CD4-positive, alpha-beta T cell treated with Interferon alpha-2 for 1 hour (primary cell): Measurements from ENCODE around the gene BRD3OS.

Experiments used
- DNase-seq, 2 donors: peaks; one replicate each; pipeline ENCODE4 v3.0.0-alpha.2; 2020 to 2022

The BRD3OS gene

GRCh38 chr9:134053941-134054761 is 28.9 kb downstream of the BRD3OS start:
- DNase-seq, result no peak

- no peak for DNase-seq
Measured at GRCh38 chr9:134054891-134055811, 29.9 kb downstream of the BRD3OS start.

GRCh38 chr9:134055981-134056461 is 30.7 kb downstream of the BRD3OS start:
- no peak for DNase-seq

GRCh38 chr9:134056483-134057306 is 31.4 kb downstream of the BRD3OS start:
- DNase-seq, result no peak

GRCh38 chr9:134057307-134057657 is 32.0 kb downstream of the BRD3OS start:
- no peak for DNase-seq

- no peak for DNase-seq
Measured at GRCh38 chr9:134057751-134058701, 32.7 kb downstream of the BRD3OS start.

GRCh38 chr9:134058716-134059115 is 33.4 kb downstream of the BRD3OS start:
- DNase-seq, result no peak

GRCh38 chr9:134059188-134059641 is 33.9 kb downstream of the BRD3OS start:
- no peak for DNase-seq

GRCh38 chr9:134059661-134060395 is 34.5 kb downstream of the BRD3OS start:
- DNase-seq, result peak; percentile 18 to 71

- no peak for DNase-seq
Measured at GRCh38 chr9:134060546-134060945, 35.3 kb downstream of the BRD3OS start.

- no peak for DNase-seq
Measured at GRCh38 chr9:134061019-134061687, 35.9 kb downstream of the BRD3OS start.

GRCh38 chr9:134061688-134062371 is 36.5 kb downstream of the BRD3OS start:
- DNase-seq, result no peak

GRCh38 chr9:134062461-134063087 is 37.3 kb downstream of the BRD3OS start:
- no peak for DNase-seq

- DNase-seq, result no peak
Measured at GRCh38 chr9:134063088-134063570, 37.8 kb downstream of the BRD3OS start.

- no peak for DNase-seq
Measured at GRCh38 chr9:134063571-134064450, 38.5 kb downstream of the BRD3OS start.

GRCh38 chr9:134064711-134065110 is 39.4 kb downstream of the BRD3OS start:
- DNase-seq, result no peak

GRCh38 chr9:134065612-134066419 is 40.5 kb downstream of the BRD3OS start:
- DNase-seq, result peak; percentile 51 to 66
